ENCODE results near the gene STYXL2.

Gene STYXL2

DNA sequence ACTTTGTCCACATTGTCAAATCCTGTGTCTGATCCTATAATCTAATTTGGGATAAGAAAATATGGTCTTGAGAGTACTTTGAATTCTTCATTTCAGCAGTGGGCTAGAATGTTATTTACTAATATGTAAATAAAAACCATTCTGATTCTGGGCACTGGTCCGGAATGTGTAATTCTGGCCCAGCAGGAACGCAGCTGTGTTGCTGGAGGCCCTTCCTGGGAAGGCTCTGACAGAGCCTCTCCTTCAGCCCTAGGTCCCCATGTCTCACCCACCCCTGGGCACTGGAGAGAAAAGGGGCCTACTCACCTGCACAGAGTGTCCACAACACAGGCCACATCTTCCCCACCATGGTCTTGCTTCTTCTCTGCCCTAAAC lies 3.9 kb upstream of the STYXL2 start (continued):
- TF ChIP-seq, protein P1, sequence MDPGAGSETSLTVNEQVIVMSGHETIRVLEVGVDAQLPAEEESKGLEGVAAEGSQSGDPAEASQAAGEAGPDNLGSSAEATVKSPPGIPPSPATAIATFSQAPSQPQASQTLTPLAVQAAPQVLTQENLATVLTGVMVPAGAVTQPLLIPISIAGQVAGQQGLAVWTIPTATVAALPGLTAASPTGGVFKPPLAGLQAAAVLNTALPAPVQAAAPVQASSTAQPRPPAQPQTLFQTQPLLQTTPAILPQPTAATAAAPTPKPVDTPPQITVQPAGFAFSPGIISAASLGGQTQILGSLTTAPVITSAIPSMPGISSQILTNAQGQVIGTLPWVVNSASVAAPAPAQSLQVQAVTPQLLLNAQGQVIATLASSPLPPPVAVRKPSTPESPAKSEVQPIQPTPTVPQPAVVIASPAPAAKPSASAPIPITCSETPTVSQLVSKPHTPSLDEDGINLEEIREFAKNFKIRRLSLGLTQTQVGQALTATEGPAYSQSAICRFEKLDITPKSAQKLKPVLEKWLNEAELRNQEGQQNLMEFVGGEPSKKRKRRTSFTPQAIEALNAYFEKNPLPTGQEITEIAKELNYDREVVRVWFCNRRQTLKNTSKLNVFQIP (CRISPR knock-in tag; IDR thresholded peaks at IDR 0.05; ENCODE audit: borderline replicate concordance, low read depth), result no peak
- no peak for TF ChIP-seq ESRRG (CRISPR knock-in tag; IDR thresholded peaks at IDR 0.05)
- no peak for TF ChIP-seq TOX (CRISPR knock-in tag; IDR thresholded peaks at IDR 0.05; ENCODE audit: borderline replicate concordance)

DNA sequence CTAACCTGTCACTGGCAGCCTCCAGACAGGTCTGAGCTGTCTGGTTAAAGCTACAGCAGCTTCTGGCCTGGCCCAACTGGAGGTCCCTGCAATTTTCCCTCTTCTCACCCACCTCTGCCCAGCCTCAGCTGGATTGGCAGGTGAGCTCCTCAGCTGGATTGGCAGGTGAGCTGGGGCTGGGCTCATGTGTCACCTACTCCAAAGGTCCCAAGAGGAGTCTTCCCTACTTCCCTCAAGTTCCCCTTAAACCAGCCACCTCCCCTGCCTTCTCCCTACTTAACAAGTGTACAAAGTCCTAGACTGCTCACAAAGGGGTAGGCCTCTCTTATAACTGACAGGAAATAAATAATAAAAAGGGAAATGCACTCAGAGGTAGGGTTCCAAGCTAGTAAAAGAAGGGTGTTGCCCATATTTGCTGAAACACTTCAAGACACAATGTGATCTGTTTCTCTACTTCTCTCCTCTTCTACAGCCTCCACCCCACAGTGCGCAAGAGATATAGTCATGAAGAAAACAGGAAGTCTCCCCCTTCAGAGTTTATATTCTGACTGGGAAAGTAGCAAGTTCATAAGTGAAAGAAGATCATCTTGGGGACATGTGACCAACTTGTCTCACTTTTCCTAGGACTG lies 3.4 kb upstream of the STYXL2 start, which contains the start of gene GPA33:
Gene GPA33 (minus strand): TSS at position 64 of the 629 bp plus-strand sequence. CDS start 90 bp downstream, outside the sequence.
- TF ChIP-seq, protein P1 (CRISPR knock-in tag; IDR thresholded peaks at IDR 0.05; ENCODE audit: borderline replicate concordance, low read depth), result no peak
- TF ChIP-seq TCF4 (CRISPR knock-in tag; IDR thresholded peaks at IDR 0.05; ENCODE audit: borderline replicate concordance) (no peak), CSDC2 (CRISPR knock-in tag; IDR thresholded peaks at IDR 0.05) (no peak), GLIS3 (CRISPR knock-in tag; IDR thresholded peaks at IDR 0.05) (no peak), ESRRG (CRISPR knock-in tag; IDR thresholded peaks at IDR 0.05) (no peak), RARB (CRISPR knock-in tag; IDR thresholded peaks at IDR 0.05) (no peak), ZNF8 (CRISPR knock-in tag; IDR thresholded peaks at IDR 0.05) (no peak), PPARA (CRISPR knock-in tag; IDR thresholded peaks at IDR 0.05; ENCODE audit: borderline replicate concordance) (no peak), ZFP30 (CRISPR knock-in tag; IDR thresholded peaks at IDR 0.05) (no peak), BACH2 (CRISPR knock-in tag; IDR thresholded peaks at IDR 0.05; ENCODE audit: borderline replicate concordance) (no peak), SNAI2 (CRISPR knock-in tag; IDR thresholded peaks at IDR 0.05) (no peak), ZNF70 (CRISPR knock-in tag; IDR thresholded peaks at IDR 0.05) (no peak), OSR1 (CRISPR knock-in tag; IDR thresholded peaks at IDR 0.05) (no peak), ZC3H10 (CRISPR knock-in tag; IDR thresholded peaks at IDR 0.05) (no peak), ARNTL (CRISPR knock-in tag; IDR thresholded peaks at IDR 0.05; ENCODE audit: borderline replicate concordance, low read depth) (no peak)
- TF ChIP-seq, protein P2, sequence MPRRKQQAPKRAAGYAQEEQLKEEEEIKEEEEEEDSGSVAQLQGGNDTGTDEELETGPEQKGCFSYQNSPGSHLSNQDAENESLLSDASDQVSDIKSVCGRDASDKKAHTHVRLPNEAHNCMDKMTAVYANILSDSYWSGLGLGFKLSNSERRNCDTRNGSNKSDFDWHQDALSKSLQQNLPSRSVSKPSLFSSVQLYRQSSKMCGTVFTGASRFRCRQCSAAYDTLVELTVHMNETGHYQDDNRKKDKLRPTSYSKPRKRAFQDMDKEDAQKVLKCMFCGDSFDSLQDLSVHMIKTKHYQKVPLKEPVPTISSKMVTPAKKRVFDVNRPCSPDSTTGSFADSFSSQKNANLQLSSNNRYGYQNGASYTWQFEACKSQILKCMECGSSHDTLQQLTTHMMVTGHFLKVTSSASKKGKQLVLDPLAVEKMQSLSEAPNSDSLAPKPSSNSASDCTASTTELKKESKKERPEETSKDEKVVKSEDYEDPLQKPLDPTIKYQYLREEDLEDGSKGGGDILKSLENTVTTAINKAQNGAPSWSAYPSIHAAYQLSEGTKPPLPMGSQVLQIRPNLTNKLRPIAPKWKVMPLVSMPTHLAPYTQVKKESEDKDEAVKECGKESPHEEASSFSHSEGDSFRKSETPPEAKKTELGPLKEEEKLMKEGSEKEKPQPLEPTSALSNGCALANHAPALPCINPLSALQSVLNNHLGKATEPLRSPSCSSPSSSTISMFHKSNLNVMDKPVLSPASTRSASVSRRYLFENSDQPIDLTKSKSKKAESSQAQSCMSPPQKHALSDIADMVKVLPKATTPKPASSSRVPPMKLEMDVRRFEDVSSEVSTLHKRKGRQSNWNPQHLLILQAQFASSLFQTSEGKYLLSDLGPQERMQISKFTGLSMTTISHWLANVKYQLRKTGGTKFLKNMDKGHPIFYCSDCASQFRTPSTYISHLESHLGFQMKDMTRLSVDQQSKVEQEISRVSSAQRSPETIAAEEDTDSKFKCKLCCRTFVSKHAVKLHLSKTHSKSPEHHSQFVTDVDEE (CRISPR knock-in tag; IDR thresholded peaks at IDR 0.05), result no peak
- TF ChIP-seq, protein P3, sequence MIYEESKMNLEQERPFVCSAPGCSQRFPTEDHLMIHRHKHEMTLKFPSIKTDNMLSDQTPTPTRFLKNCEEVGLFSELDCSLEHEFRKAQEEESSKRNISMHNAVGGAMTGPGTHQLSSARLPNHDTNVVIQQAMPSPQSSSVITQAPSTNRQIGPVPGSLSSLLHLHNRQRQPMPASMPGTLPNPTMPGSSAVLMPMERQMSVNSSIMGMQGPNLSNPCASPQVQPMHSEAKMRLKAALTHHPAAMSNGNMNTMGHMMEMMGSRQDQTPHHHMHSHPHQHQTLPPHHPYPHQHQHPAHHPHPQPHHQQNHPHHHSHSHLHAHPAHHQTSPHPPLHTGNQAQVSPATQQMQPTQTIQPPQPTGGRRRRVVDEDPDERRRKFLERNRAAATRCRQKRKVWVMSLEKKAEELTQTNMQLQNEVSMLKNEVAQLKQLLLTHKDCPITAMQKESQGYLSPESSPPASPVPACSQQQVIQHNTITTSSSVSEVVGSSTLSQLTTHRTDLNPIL (CRISPR knock-in tag; IDR thresholded peaks at IDR 0.05; ENCODE audit: low read depth), result no peak
- no peak for ATAC-seq

DNA sequence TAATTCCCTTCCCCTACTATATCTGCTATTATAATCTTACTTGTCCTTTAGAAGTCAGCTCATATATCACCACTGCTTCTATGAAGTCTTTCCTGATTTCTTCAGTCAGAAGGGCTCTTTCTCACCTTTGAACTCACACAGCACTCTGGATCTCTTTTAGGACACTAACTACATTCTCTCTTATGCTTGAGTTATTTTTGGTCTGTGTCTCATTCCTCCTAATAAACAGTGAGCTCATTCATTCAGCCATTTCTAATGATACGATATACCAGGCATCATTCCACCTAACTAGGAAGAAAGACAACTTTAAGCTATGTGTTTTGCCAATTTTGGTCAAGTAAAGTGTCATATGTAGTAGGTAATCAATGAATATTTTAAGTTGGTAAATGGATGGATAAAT lies 1.2 kb upstream of the STYXL2 start:
- no peak for ATAC-seq
- TF ChIP-seq ESRRG (CRISPR knock-in tag; IDR thresholded peaks at IDR 0.05), result no peak
- TF ChIP-seq ARNTL (CRISPR knock-in tag; IDR thresholded peaks at IDR 0.05; ENCODE audit: borderline replicate concordance, low read depth), result no peak
- TF ChIP-seq, protein P1 (CRISPR knock-in tag; IDR thresholded peaks at IDR 0.05; ENCODE audit: borderline replicate concordance, low read depth), result no peak
- TF ChIP-seq TOX (CRISPR knock-in tag; IDR thresholded peaks at IDR 0.05; ENCODE audit: borderline replicate concordance), result no peak

DNA sequence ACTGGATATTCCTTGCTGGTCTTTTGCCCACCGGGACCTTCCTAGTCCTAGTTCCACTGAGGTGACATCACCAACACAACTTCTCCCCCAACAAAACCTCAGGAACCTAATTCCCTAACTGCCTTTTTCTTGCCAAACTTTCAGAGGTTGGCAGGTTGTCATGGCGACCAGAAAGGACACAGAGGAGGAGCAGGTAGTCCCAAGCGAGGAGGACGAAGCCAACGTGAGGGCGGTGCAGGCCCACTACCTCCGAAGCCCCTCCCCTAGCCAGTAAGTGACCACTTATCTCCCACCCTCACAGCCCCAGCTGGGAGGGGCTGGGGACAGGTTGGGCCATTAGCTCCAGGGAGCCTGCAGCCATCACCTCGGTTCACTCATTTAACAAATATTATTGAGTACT lies 815 bp downstream of the STYXL2 start:
- TF ChIP-seq TCF4 (CRISPR knock-in tag; IDR thresholded peaks at IDR 0.05; ENCODE audit: borderline replicate concordance), result no peak
- TF ChIP-seq, protein P1 (CRISPR knock-in tag; IDR thresholded peaks at IDR 0.05; ENCODE audit: borderline replicate concordance, low read depth), result no peak
- TF ChIP-seq CSDC2 (CRISPR knock-in tag; IDR thresholded peaks at IDR 0.05), result no peak
- TF ChIP-seq ZFP3 (CRISPR knock-in tag; IDR thresholded peaks at IDR 0.05), result no peak
- ATAC-seq, result no peak
